ENCODE data around the gene CD226. TPM values are rescaled to one million over a fixed set of nuclear protein-coding genes. Genes with fewer than 3 reads are reported as not detected.

The CD226 gene
- 10 to 100 TPM; 63.9 to 66.8 TPM for total RNA-seq

GRCh38 chr18:69947361-69948133, at the start of gene CD226:
CD226 (minus strand) TSS chr18:69947873; CDS start chr18:69947406, 467 bp downstream.
- intact Hi-C loops (cut with micrococcal nuclease): loop anchor here (1.0 kb wide), 2 partner anchors 10 to 58 kb away; no protein-coding TSS in a partner anchor
- peaks cover 51% of the 10 kb centered on the region for H3K36me3 Mint-ChIP-seq
- no peaks in the 10 kb centered on the region for H3K27me3 Mint-ChIP-seq
- peak; percentile 70 for DNase-seq
- H3K4me3 Mint-ChIP-seq: no peak within 1 kb of the TSS
- CTCF ChIA-PET: interaction anchor here (0.7 to 1.2 kb wide), 3 partner anchors 12 to 93 kb away, joined by 3 to 4 read pairs (median 3); no protein-coding TSS in a partner anchor
- H3K4me1 Mint-ChIP-seq (ENCODE audit: low read depth): peaks cover 54% of the 10 kb centered on the region
- POLR2A ChIA-PET: interaction anchor here (1.3 to 6.1 kb wide), 7 partner anchors 8 to 63 kb away, joined by 3 to 82 read pairs (median 34); no protein-coding TSS in a partner anchor
- H3K9me3 Mint-ChIP-seq: peaks cover 5% of the 10 kb centered on the region
- no peak within 1 kb of the TSS for H3K27ac Mint-ChIP-seq

DNA sequence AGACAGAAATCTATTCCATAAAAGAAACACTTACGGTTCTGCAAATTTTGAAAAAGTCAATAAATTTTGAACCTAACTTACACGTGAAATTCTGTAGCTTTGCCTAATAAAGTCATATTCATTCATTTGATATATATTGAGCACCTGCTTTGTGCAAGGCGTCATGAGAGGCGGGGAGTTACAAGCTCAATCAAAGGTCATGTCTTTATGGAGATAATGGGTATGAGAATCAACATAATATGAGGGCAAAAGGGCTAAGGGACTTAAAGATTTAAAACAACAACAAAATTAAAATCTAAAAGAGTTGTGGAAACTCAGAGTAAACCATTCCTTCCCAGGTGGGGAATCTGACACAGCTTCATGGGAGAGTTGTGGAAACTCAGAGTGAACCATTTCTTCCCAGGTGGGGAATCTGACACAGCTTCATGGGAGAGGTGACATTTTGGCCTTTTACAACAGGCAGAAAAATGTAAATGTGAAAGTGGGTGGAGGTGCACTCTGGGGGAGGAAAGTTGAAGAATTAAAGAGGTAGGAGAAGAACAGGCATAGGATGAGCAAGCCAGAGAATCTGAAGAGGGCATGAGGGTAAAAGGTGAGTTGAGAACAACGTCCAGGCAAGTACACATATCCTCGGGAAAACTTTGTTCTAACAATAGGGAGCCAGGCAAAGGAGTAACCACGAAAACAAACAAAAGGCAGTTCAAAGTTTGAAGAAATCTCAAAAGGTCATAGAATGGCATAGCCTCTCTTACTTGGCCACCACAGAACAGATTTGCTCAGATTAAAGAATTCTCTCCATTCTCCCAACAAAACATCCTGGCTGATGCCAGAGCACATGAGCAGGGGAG, 49.5 kb upstream of the CD226 start:
- ChIA-PET POLR2A (no interaction called here), CTCF (interaction anchor here (0.8 kb wide), 1 partner anchor 21 kb away, joined by 3 read pairs; no protein-coding TSS in a partner anchor)
- H3K4me1 Mint-ChIP-seq (ENCODE audit: low read depth): peaks cover 6% of the 10 kb centered on the region
- DNase-seq: no peak
- H3K9me3 Mint-ChIP-seq: no peaks in the 10 kb centered on the region
- H3K36me3 Mint-ChIP-seq: peaks cover 46% of the 10 kb centered on the region
- H3K27me3 Mint-ChIP-seq: no peaks in the 10 kb centered on the region
- H3K27ac Mint-ChIP-seq: no peak overlapping the region
- no peak overlapping the region for H3K4me3 Mint-ChIP-seq
- intact Hi-C loops (cut with micrococcal nuclease): no loop called here

GRCh38 chr18:69996417-69996816, 48.7 kb upstream of the CD226 start:
- no peak overlapping the region for H3K4me3 Mint-ChIP-seq
- CTCF ChIA-PET: interaction anchor here (0.8 to 1.3 kb wide), 2 partner anchors 22 to 37 kb away, joined by 3 to 4 read pairs; no protein-coding TSS in a partner anchor
- H3K27ac Mint-ChIP-seq: no peak overlapping the region
- intact Hi-C loops (cut with micrococcal nuclease): no loop called here
- H3K36me3 Mint-ChIP-seq: peaks cover 43% of the 10 kb centered on the region
- POLR2A ChIA-PET: no interaction called here
- no peak for DNase-seq
- no peaks in the 10 kb centered on the region for H3K27me3 Mint-ChIP-seq
- H3K9me3 Mint-ChIP-seq: peaks cover 6% of the 10 kb centered on the region
- peaks cover 6% of the 10 kb centered on the region for H3K4me1 Mint-ChIP-seq (ENCODE audit: low read depth)

DNA sequence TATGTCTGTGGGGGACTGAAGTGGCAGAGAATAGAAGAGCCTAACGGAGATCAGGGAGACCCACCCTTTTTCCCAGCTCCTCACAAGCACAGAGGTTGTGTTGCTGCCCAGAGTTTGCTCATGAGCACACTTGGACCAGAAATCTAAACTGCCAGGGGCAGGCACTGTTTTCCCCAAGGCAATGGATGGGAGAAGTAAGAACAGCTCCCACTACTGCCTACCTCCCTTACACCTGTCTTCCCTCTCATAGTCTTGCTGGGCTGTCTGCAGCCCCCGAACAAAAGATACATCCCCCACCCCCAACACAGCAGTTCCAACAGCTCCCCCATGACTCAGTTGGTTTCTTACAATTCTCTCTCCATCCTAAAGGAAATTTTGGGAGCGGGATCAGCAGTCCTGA, 48.1 kb upstream of the CD226 start:
- ChIA-PET CTCF (interaction anchor here (1.3 kb wide), 1 partner anchor 36 kb away, joined by 4 read pairs; no protein-coding TSS in a partner anchor), POLR2A (interaction anchor here (1.0 kb wide), 1 partner anchor 10 kb away, joined by 3 read pairs; no protein-coding TSS in a partner anchor)
- intact Hi-C loops (cut with micrococcal nuclease): no loop called here
- peaks cover 11% of the 10 kb centered on the region for H3K9me3 Mint-ChIP-seq
- peaks cover 6% of the 10 kb centered on the region for H3K4me1 Mint-ChIP-seq (ENCODE audit: low read depth)
- H3K36me3 Mint-ChIP-seq: peaks cover 41% of the 10 kb centered on the region
- no peak overlapping the region for H3K27ac Mint-ChIP-seq
- no peak for DNase-seq
- H3K4me3 Mint-ChIP-seq: no peak overlapping the region
- no peaks in the 10 kb centered on the region for H3K27me3 Mint-ChIP-seq

DNA sequence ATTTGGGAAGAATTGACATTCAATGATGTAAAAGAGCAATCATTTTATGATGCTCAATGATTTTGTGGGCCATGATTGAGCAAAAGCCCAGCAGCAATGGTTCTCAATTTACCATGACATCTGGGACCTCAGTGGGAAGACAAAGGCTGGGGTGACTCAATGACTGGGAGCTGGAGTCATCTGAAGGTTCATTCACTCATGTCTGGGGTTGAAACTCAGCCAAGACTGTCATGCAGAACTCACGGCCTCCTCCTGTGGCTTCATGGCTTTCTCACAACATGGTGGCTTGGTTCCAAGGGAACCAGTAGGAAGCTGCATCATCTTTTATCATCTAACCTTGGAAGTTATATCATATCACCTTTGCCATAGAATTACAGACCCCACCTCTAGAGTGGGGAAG, 45.1 kb upstream of the CD226 start:
- Mint-ChIP-seq H3K4me3 (no peak overlapping the region), H3K36me3 (peaks cover 58% of the 10 kb centered on the region), H3K9me3 (peaks cover 35% of the 10 kb centered on the region), H3K27me3 (no peaks in the 10 kb centered on the region), H3K27ac (no peak overlapping the region), H3K4me1 (ENCODE audit: low read depth) (peaks cover 6% of the 10 kb centered on the region)
- no peak for DNase-seq
- intact Hi-C loops (cut with micrococcal nuclease): no loop called here
- ChIA-PET CTCF (no interaction called here), POLR2A (no interaction called here)

- intact Hi-C loops (cut with micrococcal nuclease): no loop called here
- H3K4me3 Mint-ChIP-seq: no peak overlapping the region
- POLR2A ChIA-PET: no interaction called here
- no peaks in the 10 kb centered on the region for H3K4me1 Mint-ChIP-seq (ENCODE audit: low read depth)
- peaks cover 46% of the 10 kb centered on the region for H3K36me3 Mint-ChIP-seq
- no peak for DNase-seq
- no peak overlapping the region for H3K27ac Mint-ChIP-seq
- H3K9me3 Mint-ChIP-seq: peaks cover 45% of the 10 kb centered on the region
- CTCF ChIA-PET: no interaction called here
- H3K27me3 Mint-ChIP-seq: no peaks in the 10 kb centered on the region
Measured at GRCh38 chr18:69987870-69988269, 40.2 kb upstream of the CD226 start.

DNA sequence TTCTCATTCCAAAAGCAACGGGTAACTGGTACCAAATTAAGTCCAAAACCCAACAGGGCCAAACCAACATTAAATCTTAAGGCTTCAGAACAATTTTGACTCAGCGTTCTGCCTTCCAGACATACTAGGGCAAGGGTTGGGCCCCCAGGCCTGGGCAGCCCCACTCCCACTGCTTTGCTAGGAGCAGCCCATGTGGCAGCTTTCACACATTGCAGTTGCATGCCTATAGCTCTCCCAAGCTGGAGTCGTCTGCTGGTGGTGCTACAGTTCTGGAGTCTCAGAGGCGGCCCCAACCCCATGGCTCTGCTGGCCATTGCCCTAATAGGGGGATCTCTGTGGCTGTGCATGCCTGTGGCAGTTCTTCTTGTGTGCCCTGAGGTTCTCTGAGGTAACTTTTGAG, 37.6 kb upstream of the CD226 start:
- Mint-ChIP-seq H3K27me3 (no peaks in the 10 kb centered on the region), H3K36me3 (peaks cover 33% of the 10 kb centered on the region), H3K9me3 (peaks cover 31% of the 10 kb centered on the region), H3K27ac (no peak overlapping the region), H3K4me1 (ENCODE audit: low read depth) (peaks cover 26% of the 10 kb centered on the region), H3K4me3 (no peak overlapping the region)
- intact Hi-C loops (cut with micrococcal nuclease): no loop called here
- ChIA-PET POLR2A (no interaction called here), CTCF (no interaction called here)
- no peak for DNase-seq

DNA sequence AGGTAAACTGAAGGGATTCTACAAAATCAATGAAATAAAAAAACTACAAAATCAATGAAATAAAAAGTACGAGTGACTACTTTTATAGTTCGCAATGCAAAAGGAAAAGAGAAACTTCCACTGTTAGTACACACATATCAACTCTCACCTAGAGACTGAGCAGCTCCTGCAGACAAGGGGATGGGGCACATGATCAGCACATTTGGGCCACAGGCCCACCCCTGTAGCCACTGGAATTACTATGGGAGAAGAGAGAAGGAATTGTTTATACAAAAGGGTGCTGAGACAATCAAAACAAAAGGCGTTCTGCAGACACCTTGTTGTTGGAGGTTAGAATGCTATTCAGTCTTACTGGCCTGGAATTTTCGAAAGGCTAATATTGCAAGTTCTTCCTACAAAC, 34.7 kb upstream of the CD226 start:
- intact Hi-C loops (cut with micrococcal nuclease): no loop called here
- H3K27ac Mint-ChIP-seq: no peak overlapping the region
- no peak overlapping the region for H3K4me3 Mint-ChIP-seq
- H3K4me1 Mint-ChIP-seq (ENCODE audit: low read depth): peaks cover 45% of the 10 kb centered on the region
- ChIA-PET POLR2A (interaction anchor here (1.0 to 1.8 kb wide), 5 partner anchors 24 to 100 kb away, joined by 3 to 6 read pairs (median 4); no protein-coding TSS in a partner anchor), CTCF (interaction anchor here (1.0 kb wide), 1 partner anchor 23 kb away, joined by 4 read pairs; no protein-coding TSS in a partner anchor)
- H3K27me3 Mint-ChIP-seq: no peaks in the 10 kb centered on the region
- peaks cover 18% of the 10 kb centered on the region for H3K36me3 Mint-ChIP-seq
- no peak for DNase-seq
- H3K9me3 Mint-ChIP-seq: peaks cover 10% of the 10 kb centered on the region

- Mint-ChIP-seq H3K27ac (no peak overlapping the region), H3K4me1 (ENCODE audit: low read depth) (peaks cover 45% of the 10 kb centered on the region), H3K36me3 (peaks cover 18% of the 10 kb centered on the region), H3K4me3 (no peak overlapping the region), H3K27me3 (no peaks in the 10 kb centered on the region), H3K9me3 (peaks cover 10% of the 10 kb centered on the region)
- ChIA-PET CTCF (interaction anchor here (1.0 kb wide), 1 partner anchor 23 kb away, joined by 4 read pairs; no protein-coding TSS in a partner anchor), POLR2A (interaction anchor here (1.0 to 1.8 kb wide), 5 partner anchors 23 to 99 kb away, joined by 3 to 6 read pairs (median 4); no protein-coding TSS in a partner anchor)
- intact Hi-C loops (cut with micrococcal nuclease): no loop called here
- DNase-seq: no peak
Measured at GRCh38 chr18:69981948-69982347, 34.3 kb upstream of the CD226 start.

DNA sequence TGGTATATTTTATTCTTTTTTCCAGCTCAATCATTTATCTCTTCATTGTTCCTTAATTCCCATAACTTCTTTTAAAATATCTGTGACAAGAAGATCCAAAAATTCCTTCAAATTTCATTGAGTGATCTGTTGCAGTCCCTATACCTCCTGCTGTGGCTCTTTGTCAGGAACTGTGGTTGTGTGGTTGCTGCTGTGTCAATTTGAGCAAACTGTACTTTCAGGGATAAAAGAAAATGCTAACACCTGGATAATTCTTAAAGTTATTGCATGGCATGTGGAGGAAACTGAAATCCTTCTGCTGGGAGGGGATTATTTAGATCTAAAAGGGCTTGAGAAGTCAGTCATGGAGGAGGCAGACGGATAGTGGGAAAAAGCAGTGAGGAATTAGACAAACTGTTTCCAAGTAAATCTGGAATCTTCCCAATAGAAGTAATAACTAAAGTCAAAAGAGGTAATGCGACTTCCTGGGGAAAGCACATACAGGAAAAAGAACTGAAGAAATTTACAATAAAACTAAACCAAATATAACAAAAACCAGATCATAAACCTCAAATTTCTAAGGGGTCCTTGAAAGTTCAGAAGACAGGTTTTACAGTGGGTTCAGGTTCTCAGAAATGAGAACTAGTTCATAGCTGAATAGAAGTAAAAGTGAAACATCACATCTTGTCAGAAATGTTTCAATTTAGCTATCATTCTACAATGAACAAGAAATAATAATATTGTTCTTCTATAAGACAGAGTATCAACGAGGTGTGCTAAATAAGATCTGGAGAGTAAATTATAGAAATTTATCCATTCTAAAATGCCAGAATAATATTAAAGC, 33.5 kb upstream of the CD226 start:
- no peak for DNase-seq
- peak overlapping the region; percentile 2 for H3K27ac Mint-ChIP-seq

GRCh38 chr18:69980509-69980908, 32.8 kb upstream of the CD226 start:
- CTCF ChIA-PET: interaction anchor here (0.8 kb wide), 1 partner anchor 22 kb away, joined by 4 read pairs; no protein-coding TSS in a partner anchor

More for the DNA sequence above, 33.5 kb upstream of the CD226 start:
- ChIA-PET POLR2A (interaction anchor here (1.0 to 1.8 kb wide), 4 partner anchors 23 to 99 kb away, joined by 3 to 6 read pairs (median 4); no protein-coding TSS in a partner anchor), CTCF (interaction anchor here (0.8 to 1.0 kb wide), 2 partner anchors 22 to 23 kb away, joined by 4 read pairs; no protein-coding TSS in a partner anchor)
- Mint-ChIP-seq H3K4me3 (no peak overlapping the region), H3K27me3 (no peaks in the 10 kb centered on the region), H3K4me1 (ENCODE audit: low read depth) (peaks cover 45% of the 10 kb centered on the region), H3K36me3 (peaks cover 21% of the 10 kb centered on the region), H3K9me3 (peaks cover 15% of the 10 kb centered on the region)
- intact Hi-C loops (cut with micrococcal nuclease): no loop called here

More at GRCh38 chr18:69980509-69980908, 32.8 kb upstream of the CD226 start:
- Mint-ChIP-seq H3K27me3 (no peaks in the 10 kb centered on the region), H3K4me3 (no peak overlapping the region), H3K27ac (no peak overlapping the region), H3K36me3 (peaks cover 25% of the 10 kb centered on the region), H3K9me3 (peaks cover 22% of the 10 kb centered on the region), H3K4me1 (ENCODE audit: low read depth) (peaks cover 45% of the 10 kb centered on the region)
- intact Hi-C loops (cut with micrococcal nuclease): no loop called here
- DNase-seq: no peak
- POLR2A ChIA-PET: interaction anchor here (1.8 kb wide), 1 partner anchor 24 kb away, joined by 6 read pairs; no protein-coding TSS in a partner anchor

Measured in activated CD4-positive, alpha-beta memory T cell treated with anti-CD3 and anti-CD28 coated beads for 36 hours (primary cell).